ENCODE data around the gene PHYHIPL.
"Not testable (repeated sequence)": the region's sequence is repeated elsewhere in the genome, so short reads cannot be mapped to it uniquely, and the experiment has no call there.

- not testable (repeated sequence) for TF ChIP-seq CTCF (IDR thresholded peaks at IDR 0.05; ENCODE audit: extremely low read depth in 1 of 2, insufficient read depth in 1 of 2, low read depth in 1 of 2, low read length in 2 of 2); POLR2AphosphoS5 (IDR thresholded peaks at IDR 0.05; ENCODE audit: insufficient read depth, low read depth, low read length); JUN (IDR thresholded peaks at IDR 0.05; ENCODE audit: borderline replicate concordance, insufficient read depth, insufficient read length, low read depth); MYC (IDR thresholded peaks at IDR 0.05; ENCODE audit: low read depth, low read length); POLR2A (IDR thresholded peaks at IDR 0.05; ENCODE audit: low read depth, low read length); EZH2 (IDR thresholded peaks at IDR 0.05; ENCODE audit: borderline replicate concordance, low read depth, low read length, severe bottlenecking)
Measured at GRCh38 chr10:59223597-59223996, 47.2 kb downstream of the PHYHIPL start.

Data from endothelial cell of umbilical vein (primary cell).